AG09319 (cell line): ENCODE results near the gene CEACAM3.

Source experiments
- DNase-seq: peaks from one replicate; pipeline ENCODE4 v3.0.0-alpha.2; 2010; ENCODE audit warnings: low read depth; ENCODE audit errors: extremely low read depth
- TF ChIP-seq, protein P1 (sequence below): IDR thresholded peaks from 2 replicates; pipeline ENCODE4 v1.5.1; 2011; ENCODE audit warnings: low read depth, mild to moderate bottlenecking, inconsistent platforms, low read length, moderate library complexity

Gene CEACAM3

GRCh38 chr19:41807176-41807575 lies 10.8 kb downstream of the CEACAM3 start:
- no peak for DNase-seq
- TF ChIP-seq, protein P1, sequence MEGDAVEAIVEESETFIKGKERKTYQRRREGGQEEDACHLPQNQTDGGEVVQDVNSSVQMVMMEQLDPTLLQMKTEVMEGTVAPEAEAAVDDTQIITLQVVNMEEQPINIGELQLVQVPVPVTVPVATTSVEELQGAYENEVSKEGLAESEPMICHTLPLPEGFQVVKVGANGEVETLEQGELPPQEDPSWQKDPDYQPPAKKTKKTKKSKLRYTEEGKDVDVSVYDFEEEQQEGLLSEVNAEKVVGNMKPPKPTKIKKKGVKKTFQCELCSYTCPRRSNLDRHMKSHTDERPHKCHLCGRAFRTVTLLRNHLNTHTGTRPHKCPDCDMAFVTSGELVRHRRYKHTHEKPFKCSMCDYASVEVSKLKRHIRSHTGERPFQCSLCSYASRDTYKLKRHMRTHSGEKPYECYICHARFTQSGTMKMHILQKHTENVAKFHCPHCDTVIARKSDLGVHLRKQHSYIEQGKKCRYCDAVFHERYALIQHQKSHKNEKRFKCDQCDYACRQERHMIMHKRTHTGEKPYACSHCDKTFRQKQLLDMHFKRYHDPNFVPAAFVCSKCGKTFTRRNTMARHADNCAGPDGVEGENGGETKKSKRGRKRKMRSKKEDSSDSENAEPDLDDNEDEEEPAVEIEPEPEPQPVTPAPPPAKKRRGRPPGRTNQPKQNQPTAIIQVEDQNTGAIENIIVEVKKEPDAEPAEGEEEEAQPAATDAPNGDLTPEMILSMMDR: no peak

GRCh38 chr19:41808663-41809566 lies 12.5 kb downstream of the CEACAM3 start:
- no peak for DNase-seq
- TF ChIP-seq, protein P1: no peak

DNA sequence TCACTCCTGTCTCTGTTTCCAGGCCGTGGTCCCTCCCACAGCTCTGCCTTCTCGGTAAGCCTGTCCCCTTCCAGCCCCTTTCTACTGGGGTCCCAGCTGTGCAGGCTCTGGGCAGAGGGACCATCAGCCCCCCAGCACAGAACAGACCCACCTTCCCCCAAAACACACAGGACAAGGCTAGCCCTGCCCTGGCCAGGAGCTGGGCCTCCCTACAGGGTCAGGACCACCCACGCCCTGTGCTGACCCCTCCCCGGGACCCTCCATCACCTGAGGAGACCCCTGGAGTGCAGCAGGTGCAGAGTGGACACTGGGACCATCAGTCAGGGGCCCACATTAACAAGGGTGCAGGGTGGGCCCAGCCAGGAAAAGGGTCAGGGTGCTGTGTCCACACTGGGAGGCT lies 13.9 kb downstream of the CEACAM3 start:
- TF ChIP-seq, protein P1: no peak
- DNase-seq: no peak

DNA sequence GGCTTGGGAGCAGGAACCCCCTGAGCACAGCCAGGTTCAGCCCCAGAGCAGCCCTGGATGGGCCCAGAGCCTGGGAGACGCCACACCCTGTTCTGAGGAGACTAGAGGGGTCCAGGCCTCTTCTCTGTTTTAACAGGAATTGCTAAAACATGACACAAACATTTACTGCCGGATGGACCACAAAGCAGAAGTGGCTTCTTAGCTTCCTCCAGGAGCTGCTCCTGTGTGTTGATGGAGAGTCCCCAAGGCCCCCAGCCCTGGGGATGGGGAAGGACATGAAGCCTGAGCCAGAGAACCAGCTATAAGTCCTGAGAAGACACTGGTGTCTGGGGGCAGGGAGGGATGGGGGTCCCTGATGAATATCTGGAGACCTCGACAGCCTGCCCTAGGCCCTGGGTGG lies 14.6 kb downstream of the CEACAM3 start:
- TF ChIP-seq, protein P1: no peak
- DNase-seq: no peak

- TF ChIP-seq, protein P1: no peak
- no peak for DNase-seq
Observed at GRCh38 chr19:41811981-41812380, 15.6 kb downstream of the CEACAM3 start.

GRCh38 chr19:41813911-41814310 lies 17.5 kb downstream of the CEACAM3 start:
- DNase-seq: no peak
- TF ChIP-seq, protein P1: no peak

GRCh38 chr19:41815301-41815700 lies 18.9 kb downstream of the CEACAM3 start:
- TF ChIP-seq, protein P1: no peak
- no peak for DNase-seq
